Lower lobe of right lung (tissue), 2 donors: ENCODE results near the gene LRFN3. TPM values are rescaled to one million over a fixed set of nuclear protein-coding genes. Genes with fewer than 3 reads are reported as not detected.
"Not testable (repeated sequence)": the region's sequence is repeated elsewhere in the genome, so short reads cannot be mapped to it uniquely, and the experiment has no call there.

Experiments used
- ATAC-seq, 2 donors: fragments of 200-7000 bp; cut with Tn5 transposase; one replicate each; pipeline ENCODE4 v1.9.1; 2020 to 2022; ENCODE audit warnings: mild to moderate bottlenecking in 2 of 2, moderate library complexity in 2 of 2
- DNase-seq: peaks from one replicate; pipeline ENCODE4 v3.0.0-alpha.2; 2020
- H3K27ac ChIP-seq: fragments of 200-600 bp; one replicate; pipeline ENCODE4 v1.8.0; 2022
- H3K27me3 ChIP-seq: fragments of 200-600 bp; one replicate; pipeline ENCODE4 v1.8.0; 2022; ENCODE audit warnings: low read depth
- H3K36me3 ChIP-seq: fragments of 200-600 bp; one replicate; pipeline ENCODE4 v1.8.0; 2022; ENCODE audit warnings: mild to moderate bottlenecking
- H3K4me1 ChIP-seq: fragments of 200-600 bp; one replicate; pipeline ENCODE4 v1.8.0; 2022
- H3K4me3 ChIP-seq: fragments of 200-600 bp; one replicate; pipeline ENCODE4 v1.8.0; 2022; ENCODE audit warnings: mild to moderate bottlenecking
- H3K9me3 ChIP-seq: fragments of 200-600 bp; one replicate; pipeline ENCODE4 v1.8.0; 2022
- intact Hi-C: fragments of 100-400 bp; cut with DNase I; formaldehyde crosslinking; loops from one replicate; pipeline ENCODE4 v1.11.0; 2022
- total RNA-seq: library from RNA; stranded (reverse); fragmentation: NEBNext Ultra II Directional; extraction: Animal tissue kit (Norgen Biotek cat#: 25700); gene quantifications from one replicate; pipeline ENCODE4 v1.2.1, GENCODE V29; 2021
- TF ChIP-seq, protein P1 (sequence below): fragments of 200-600 bp; IDR thresholded peaks from one replicate; pipeline ENCODE4 v1.8.0; 2022; ENCODE audit warnings: antibody characterized with exemption, mild to moderate bottlenecking
- donor health status: DM: no; HTN: yes; CAD: no; lungs with severe emphysema.

LRFN3 gene
- total RNA-seq, 1 donor from 2014 or later = 14.6 TPM

GRCh38 chr19:35909684-35910035, 26.5 kb upstream of the LRFN3 start:
- H3K4me3 ChIP-seq = no peak overlapping the region
- DNase-seq = no peak

GRCh38 chr19:35910355-35910754, 25.8 kb upstream of the LRFN3 start:
- H3K27me3 ChIP-seq, H3K27ac ChIP-seq, H3K4me3 ChIP-seq, H3K9me3 ChIP-seq, H3K36me3 ChIP-seq, DNase-seq, intact Hi-C loops, ATAC-seq: not testable (repeated sequence)
- H3K4me1 ChIP-seq = peaks cover 12% of the 10 kb centered on the region

More at GRCh38 chr19:35909684-35910035, 26.5 kb upstream of the LRFN3 start:
- H3K36me3 ChIP-seq = no peaks in the 10 kb centered on the region
- no peak for ATAC-seq
- H3K9me3 ChIP-seq = no peaks in the 10 kb centered on the region
- peaks cover 4% of the 10 kb centered on the region for H3K27me3 ChIP-seq
- H3K27ac ChIP-seq = peak overlapping the region; percentile 85
- intact Hi-C loops = no loop called here
- TF ChIP-seq, protein P1, sequence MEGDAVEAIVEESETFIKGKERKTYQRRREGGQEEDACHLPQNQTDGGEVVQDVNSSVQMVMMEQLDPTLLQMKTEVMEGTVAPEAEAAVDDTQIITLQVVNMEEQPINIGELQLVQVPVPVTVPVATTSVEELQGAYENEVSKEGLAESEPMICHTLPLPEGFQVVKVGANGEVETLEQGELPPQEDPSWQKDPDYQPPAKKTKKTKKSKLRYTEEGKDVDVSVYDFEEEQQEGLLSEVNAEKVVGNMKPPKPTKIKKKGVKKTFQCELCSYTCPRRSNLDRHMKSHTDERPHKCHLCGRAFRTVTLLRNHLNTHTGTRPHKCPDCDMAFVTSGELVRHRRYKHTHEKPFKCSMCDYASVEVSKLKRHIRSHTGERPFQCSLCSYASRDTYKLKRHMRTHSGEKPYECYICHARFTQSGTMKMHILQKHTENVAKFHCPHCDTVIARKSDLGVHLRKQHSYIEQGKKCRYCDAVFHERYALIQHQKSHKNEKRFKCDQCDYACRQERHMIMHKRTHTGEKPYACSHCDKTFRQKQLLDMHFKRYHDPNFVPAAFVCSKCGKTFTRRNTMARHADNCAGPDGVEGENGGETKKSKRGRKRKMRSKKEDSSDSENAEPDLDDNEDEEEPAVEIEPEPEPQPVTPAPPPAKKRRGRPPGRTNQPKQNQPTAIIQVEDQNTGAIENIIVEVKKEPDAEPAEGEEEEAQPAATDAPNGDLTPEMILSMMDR = no peak
- peaks cover 12% of the 10 kb centered on the region for H3K4me1 ChIP-seq

DNA sequence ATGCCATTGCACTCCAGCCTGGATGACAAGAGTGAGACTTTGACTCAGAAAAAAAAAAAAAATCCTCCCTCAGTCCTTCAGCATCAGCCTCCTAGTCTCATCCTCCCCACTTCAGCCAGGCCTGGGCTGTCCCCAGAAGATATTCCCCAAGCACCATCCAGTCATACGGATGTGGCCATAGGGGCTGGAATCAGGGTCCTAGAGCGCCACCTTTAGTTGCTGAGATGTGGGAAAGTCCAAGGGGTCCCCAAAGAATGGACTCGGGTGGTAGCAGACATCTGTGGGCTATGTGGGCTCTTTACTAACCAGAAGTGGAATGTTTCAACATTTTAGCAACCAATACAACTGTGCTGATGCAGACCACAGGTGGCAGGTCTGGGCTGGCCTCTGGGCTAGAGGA, 25.0 kb upstream of the LRFN3 start:
- ATAC-seq (no peak), DNase-seq (no peak)
- intact Hi-C loops = no loop called here
- H3K27me3 ChIP-seq = peaks cover 4% of the 10 kb centered on the region
- no peaks in the 10 kb centered on the region for H3K36me3 ChIP-seq
- peaks cover 11% of the 10 kb centered on the region for H3K4me1 ChIP-seq
- TF ChIP-seq, protein P1 = no peak
- H3K4me3 ChIP-seq = no peak overlapping the region
- H3K9me3 ChIP-seq = no peaks in the 10 kb centered on the region
- H3K27ac ChIP-seq = no peak overlapping the region

- ATAC-seq (peak in 1 of 2 donors; percentile 6), DNase-seq (peak; percentile 58)
- no peak overlapping the region for H3K4me3 ChIP-seq
- TF ChIP-seq, protein P1 = no peak
- peaks cover 5% of the 10 kb centered on the region for H3K4me1 ChIP-seq
- H3K9me3 ChIP-seq = no peaks in the 10 kb centered on the region
- peaks cover 4% of the 10 kb centered on the region for H3K27me3 ChIP-seq
- no peak overlapping the region for H3K27ac ChIP-seq
- H3K36me3 ChIP-seq = no peaks in the 10 kb centered on the region
- intact Hi-C loops = no loop called here
These were observed 24.4 kb upstream of the LRFN3 start for GRCh38 chr19:35911790-35912189.

DNA sequence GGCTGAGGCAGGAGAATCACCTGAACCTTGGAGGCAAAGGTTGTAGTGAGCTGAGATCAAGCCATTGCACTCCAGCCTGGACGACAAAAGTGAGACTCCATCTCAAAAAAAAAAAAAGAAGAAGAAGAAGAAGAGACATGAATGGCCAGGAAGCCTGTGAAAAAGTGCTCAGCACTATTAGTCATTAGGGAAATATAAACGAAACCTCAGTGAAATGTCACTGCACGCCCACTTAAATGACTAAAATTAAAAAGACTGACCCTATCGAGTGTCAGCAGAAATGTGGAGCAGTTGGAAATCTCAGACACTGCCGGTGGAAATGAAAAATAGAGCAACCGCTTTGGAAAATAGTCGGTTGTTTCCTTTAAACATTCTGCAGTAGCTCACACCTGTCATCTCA, 22.6 kb upstream of the LRFN3 start:
- TF ChIP-seq, protein P1 = no peak

DNA sequence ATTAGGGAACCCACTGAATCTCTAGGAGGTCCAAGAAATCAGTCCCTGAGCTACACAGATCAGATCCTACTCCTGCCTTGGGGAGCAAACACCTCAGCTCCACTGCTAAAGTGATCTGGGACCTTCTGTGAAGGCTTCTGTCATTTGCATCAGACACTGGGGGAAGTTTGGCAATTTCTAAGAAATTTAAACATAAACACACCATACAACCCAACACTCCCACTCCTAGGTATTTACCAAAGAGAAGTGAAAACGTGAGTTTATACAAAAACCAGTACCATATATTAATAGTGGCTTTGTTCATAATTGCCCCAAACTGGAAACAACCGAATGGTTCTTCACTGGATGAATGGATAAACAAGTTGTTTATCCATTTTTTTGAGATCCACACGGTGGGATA, 20.7 kb upstream of the LRFN3 start:
- H3K4me3 ChIP-seq = no peak overlapping the region
- H3K27ac ChIP-seq = no peak overlapping the region
- peaks cover 4% of the 10 kb centered on the region for H3K27me3 ChIP-seq
- intact Hi-C loops = no loop called here
- DNase-seq = no peak
- no peak for ATAC-seq
- no peaks in the 10 kb centered on the region for H3K4me1 ChIP-seq
- no peaks in the 10 kb centered on the region for H3K36me3 ChIP-seq
- TF ChIP-seq, protein P1 = no peak
- H3K9me3 ChIP-seq = no peaks in the 10 kb centered on the region

More for the DNA sequence above, 22.6 kb upstream of the LRFN3 start:
- Histone ChIP-seq H3K9me3 (no peaks in the 10 kb centered on the region), H3K4me1 (peaks cover 4% of the 10 kb centered on the region), H3K4me3 (no peak overlapping the region), H3K27ac (peak overlapping the region; percentile 11), H3K36me3 (no peaks in the 10 kb centered on the region), H3K27me3 (peaks cover 4% of the 10 kb centered on the region)
- intact Hi-C loops = no loop called here
- no peak for DNase-seq
- no peak for ATAC-seq
